Ureter (tissue), 1 donor: ENCODE data around the gene IFNG. TPM values are rescaled to one million over a fixed set of nuclear protein-coding genes. Genes with fewer than 3 reads are reported as not detected.

Experiments used
- DNase-seq: peaks from one replicate; pipeline ENCODE4 v3.0.0-alpha.2; 2020; ENCODE audit warnings: low spot score
- total RNA-seq: library from RNA; stranded (reverse); gene quantifications from one replicate; pipeline ENCODE4 v1.2.4, GENCODE V29; 2023
- donor health status: DM: yes; HTN: yes; CAD: no.

IFNG gene
- total RNA-seq, 1 donor from 2014 or later = 0.31 TPM

- DNase-seq = no peak
These were observed 6.8 kb upstream of the IFNG start for GRCh38 chr12:68166317-68166831.

- no peak for DNase-seq
These were observed 4.1 kb upstream of the IFNG start for GRCh38 chr12:68163560-68164081.

- no peak for DNase-seq
These were observed 2.8 kb upstream of the IFNG start for GRCh38 chr12:68162374-68162773.

- no peak for DNase-seq
These were observed 1.1 kb downstream of the IFNG start for GRCh38 chr12:68158432-68158831.

GRCh38 chr12:68157380-68157779 is 2.2 kb downstream of the IFNG start:
- no peak for DNase-seq

- no peak for DNase-seq
These were observed 2.9 kb downstream of the IFNG start for GRCh38 chr12:68156636-68157035.

- DNase-seq = no peak
These were observed 4.8 kb downstream of the IFNG start for GRCh38 chr12:68154779-68155178.

GRCh38 chr12:68148261-68148951 is 11.1 kb downstream of the IFNG start:
- DNase-seq = no peak

- DNase-seq = no peak
These were observed 19.0 kb downstream of the IFNG start for GRCh38 chr12:68140556-68140955.

- DNase-seq = no peak
These were observed 19.6 kb downstream of the IFNG start for GRCh38 chr12:68139941-68140340.

GRCh38 chr12:68139001-68139400 is 20.5 kb downstream of the IFNG start:
- DNase-seq = no peak

- no peak for DNase-seq
These were observed 21.1 kb downstream of the IFNG start for GRCh38 chr12:68138480-68138879.

GRCh38 chr12:68137335-68137830 is 22.2 kb downstream of the IFNG start:
- DNase-seq = no peak

- DNase-seq = no peak
These were observed 24.0 kb downstream of the IFNG start for GRCh38 chr12:68135520-68135919.

GRCh38 chr12:68131867-68132414 is 27.6 kb downstream of the IFNG start:
- no peak for DNase-seq

- no peak for DNase-seq
These were observed 29.6 kb downstream of the IFNG start for GRCh38 chr12:68129979-68130378.

- DNase-seq = no peak
These were observed 37.2 kb downstream of the IFNG start for GRCh38 chr12:68122236-68122920.

- no peak for DNase-seq
These were observed 38.4 kb downstream of the IFNG start for GRCh38 chr12:68121143-68121542.

GRCh38 chr12:68119724-68120211 is 39.8 kb downstream of the IFNG start:
- DNase-seq = no peak

GRCh38 chr12:68119250-68119649 is 40.3 kb downstream of the IFNG start:
- DNase-seq = no peak

- no peak for DNase-seq
These were observed 41.3 kb downstream of the IFNG start for GRCh38 chr12:68118096-68118755.

- no peak for DNase-seq
These were observed 41.9 kb downstream of the IFNG start for GRCh38 chr12:68117661-68118060.
